Panc1 (cell line): ENCODE measurements around the gene TBX3. TPM values are rescaled to one million over a fixed set of nuclear protein-coding genes. Genes with fewer than 3 reads are reported as not detected.

Experiments
- ATAC-seq: fragments of 200-7000 bp; cut with Tn5 transposase; 2 replicates; pipeline ENCODE4 v1.9.1; 2020; ENCODE audit warnings: mild to moderate bottlenecking, moderate library complexity
- BruUV-seq: library from RNA; stranded (reverse); fragments of 400-500 nt; replicated peaks from 2 replicates; lab custom pipeline; 2021; lab: Mats Ljungman, UMichigan
- CTCF ChIA-PET: fragments of 300-600 bp; sonication (Branson Sonifier 250); formaldehyde crosslinking; loops from one replicate; lab custom pipeline; 2022; ENCODE audit warnings: antibody characterized with exemption; lab: Charles Lee
- POLR2A ChIA-PET: fragments of 300-600 bp; sonication (Branson Sonifier 250); formaldehyde crosslinking; loops from one replicate; lab custom pipeline; 2022; ENCODE audit warnings: antibody characterized with exemption; lab: Charles Lee
- DNase-seq: peaks from one replicate; pipeline ENCODE4 v3.0.0-alpha.2; 2010; ENCODE audit warnings: low read depth, low spot score
- H3K27ac ChIP-seq: 2 replicates; pipeline ENCODE4 v1.5.1; 2011; ENCODE audit warnings: mild to moderate bottlenecking, low read length, inconsistent platforms
- H3K27me3 ChIP-seq: fragments of 200-500 bp; sonication (Bioruptor generic); 2 replicates; pipeline ENCODE4 v1.6.0; 2014; ENCODE audit warnings: low read length, inconsistent platforms; ENCODE audit not compliant: control insufficient read depth, insufficient read depth
- H3K36me3 ChIP-seq: fragments of 200-500 bp; sonication (Bioruptor generic); 2 replicates; pipeline ENCODE4 v1.5.1; 2014; ENCODE audit warnings: inconsistent platforms, mild to moderate bottlenecking, low read length, moderate library complexity; ENCODE audit not compliant: control insufficient read depth, insufficient read depth
- H3K4me1 ChIP-seq: 2 replicates; pipeline ENCODE4 v1.5.1; 2011; ENCODE audit warnings: inconsistent platforms, mild to moderate bottlenecking, low read length, moderate library complexity; ENCODE audit not compliant: control insufficient read depth, insufficient read depth
- H3K4me3 ChIP-seq, 2 experiments: 2 replicates each; pipeline ENCODE4 v1.5.1; 2011 to 2012; ENCODE audit warnings: low read depth in 2 of 2, low read length in 2 of 2, mild to moderate bottlenecking in 2 of 2, inconsistent platforms in 1 of 2, moderate library complexity in 1 of 2
- H3K9me3 ChIP-seq: fragments of 200-500 bp; sonication (Bioruptor generic); 2 replicates; pipeline ENCODE4 v1.5.1; 2014; ENCODE audit warnings: low read depth, mild to moderate bottlenecking, inconsistent platforms, low read length, moderate library complexity; ENCODE audit not compliant: control insufficient read depth, insufficient read depth
- POLR2AphosphoS5 ChIP-seq: IDR thresholded peaks from 2 replicates; pipeline ENCODE4 v1.6.1; 2012; ENCODE audit warnings: mild to moderate bottlenecking, low read depth, low read length, moderate library complexity
- REST ChIP-seq, 2 experiments: IDR thresholded peaks; 2 replicates each; pipeline ENCODE4 v1.6.1; 2011 to 2012; ENCODE audit warnings: low read depth in 2 of 2, control low read depth in 1 of 2, low read length in 1 of 2, mild to moderate bottlenecking in 1 of 2, moderate library complexity in 1 of 2; ENCODE audit not compliant: insufficient read depth in 1 of 2
- SIN3A ChIP-seq: IDR thresholded peaks from 2 replicates; pipeline ENCODE4 v1.6.1; 2012; ENCODE audit warnings: low read depth, mild to moderate bottlenecking, low read length, moderate library complexity, borderline replicate concordance; ENCODE audit not compliant: insufficient read depth
- TCF7L2 ChIP-seq: IDR thresholded peaks from 2 replicates; pipeline ENCODE4 v1.6.1; 2011; ENCODE audit warnings: mild to moderate bottlenecking, low read depth, low read length, inconsistent platforms
- in situ Hi-C: cut with HindIII; loops from 2 replicates; pipeline ENCODE4 v1.10.0; 2016; ENCODE audit warnings: low sequenced_read_pairs, low pct_unique_long_range_greater_than_20kb
- intact Hi-C: fragments of 100-400 bp; cut with micrococcal nuclease; formaldehyde crosslinking; loops from one replicate; pipeline ENCODE4 v1.10.0; 2022; ENCODE audit not compliant: unreplicated experiment
- total RNA-seq: library from RNA; stranded (reverse); gene quantifications from one replicate; pipeline ENCODE4 v1.2.1, GENCODE V29; 2021; ENCODE audit not compliant: unreplicated experiment
- TF ChIP-seq, protein P1 (sequence below): fragments of 450-650 bp; IDR thresholded peaks from 2 replicates; pipeline ENCODE4 v1.5.1; 2017; ENCODE audit warnings: mild to moderate bottlenecking

TBX3 gene
- total RNA-seq, 1 experiment from 2014 or later: 5.1 TPM

GRCh38 chr12:114673169-114673833 lies 10.7 kb downstream of the TBX3 start:
- H3K27ac ChIP-seq: no peak overlapping the region
- H3K27me3 ChIP-seq: no peaks in the 10 kb centered on the region
- H3K36me3 ChIP-seq: no peaks in the 10 kb centered on the region
- ChIA-PET POLR2A (no interaction called here), CTCF (no interaction called here)
- no peak for DNase-seq
- H3K4me1 ChIP-seq: no peaks in the 10 kb centered on the region
- TF ChIP-seq TCF7L2 (no peak), REST (IDR thresholded peaks at IDR 0.05; ENCODE audit: insufficient read depth in 1 of 2, low read depth in 2 of 2, low read length in 1 of 2) (no peak), POLR2AphosphoS5 (no peak), SIN3A (no peak)
- TF ChIP-seq, protein P1, sequence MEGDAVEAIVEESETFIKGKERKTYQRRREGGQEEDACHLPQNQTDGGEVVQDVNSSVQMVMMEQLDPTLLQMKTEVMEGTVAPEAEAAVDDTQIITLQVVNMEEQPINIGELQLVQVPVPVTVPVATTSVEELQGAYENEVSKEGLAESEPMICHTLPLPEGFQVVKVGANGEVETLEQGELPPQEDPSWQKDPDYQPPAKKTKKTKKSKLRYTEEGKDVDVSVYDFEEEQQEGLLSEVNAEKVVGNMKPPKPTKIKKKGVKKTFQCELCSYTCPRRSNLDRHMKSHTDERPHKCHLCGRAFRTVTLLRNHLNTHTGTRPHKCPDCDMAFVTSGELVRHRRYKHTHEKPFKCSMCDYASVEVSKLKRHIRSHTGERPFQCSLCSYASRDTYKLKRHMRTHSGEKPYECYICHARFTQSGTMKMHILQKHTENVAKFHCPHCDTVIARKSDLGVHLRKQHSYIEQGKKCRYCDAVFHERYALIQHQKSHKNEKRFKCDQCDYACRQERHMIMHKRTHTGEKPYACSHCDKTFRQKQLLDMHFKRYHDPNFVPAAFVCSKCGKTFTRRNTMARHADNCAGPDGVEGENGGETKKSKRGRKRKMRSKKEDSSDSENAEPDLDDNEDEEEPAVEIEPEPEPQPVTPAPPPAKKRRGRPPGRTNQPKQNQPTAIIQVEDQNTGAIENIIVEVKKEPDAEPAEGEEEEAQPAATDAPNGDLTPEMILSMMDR: no peak
- H3K4me3 ChIP-seq: no peak overlapping the region
- no peak for ATAC-seq
- BruUV-seq: no TSS peak
- in situ Hi-C loops (no loop called here), intact Hi-C loops (no loop called here)
- no peaks in the 10 kb centered on the region for H3K9me3 ChIP-seq

DNA sequence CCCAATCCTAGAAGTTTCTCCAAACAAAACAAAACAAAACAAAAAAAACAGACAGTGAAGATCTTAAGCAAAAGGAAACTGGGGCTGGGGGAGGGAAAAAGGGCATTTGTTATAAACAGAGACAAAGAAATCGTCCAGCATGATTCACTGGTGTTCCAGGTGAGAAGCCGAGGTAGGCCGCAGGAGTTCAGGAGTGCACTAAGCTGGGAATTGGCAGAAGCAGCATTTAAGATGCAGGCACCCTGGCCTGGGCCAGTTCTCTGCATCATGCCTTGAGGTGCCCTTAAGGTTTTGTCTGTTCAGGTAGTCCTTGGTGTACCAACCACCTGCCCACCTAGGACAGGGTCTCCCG lies 11.2 kb downstream of the TBX3 start:
- TF ChIP-seq POLR2AphosphoS5 (no peak), TCF7L2 (no peak), REST (IDR thresholded peaks at IDR 0.05; ENCODE audit: insufficient read depth in 1 of 2, low read depth in 2 of 2, low read length in 1 of 2) (no peak), SIN3A (no peak)
- TF ChIP-seq, protein P1: no peak
- H3K4me1 ChIP-seq: no peaks in the 10 kb centered on the region
- no peak overlapping the region for H3K4me3 ChIP-seq
- in situ Hi-C loops (no loop called here), intact Hi-C loops (no loop called here)
- no peak overlapping the region for H3K27ac ChIP-seq
- H3K27me3 ChIP-seq: no peaks in the 10 kb centered on the region
- no TSS peak for BruUV-seq
- CTCF ChIA-PET: interaction anchor here (0.6 kb wide), 1 partner anchor 261 kb away, joined by 3 read pairs; no protein-coding TSS in a partner anchor
- no peaks in the 10 kb centered on the region for H3K9me3 ChIP-seq
- POLR2A ChIA-PET: no interaction called here
- DNase-seq: no peak
- H3K36me3 ChIP-seq: no peaks in the 10 kb centered on the region
- no peak for ATAC-seq
